K562 (cell line): ENCODE data around the gene MANEAL. TPM values are rescaled to one million over a fixed set of nuclear protein-coding genes. Genes with fewer than 3 reads are reported as not detected.

ENCODE experiments used
- ATAC-seq: fragments of 200-7000 bp; cut with Tn5 transposase; 3 replicates; pipeline ENCODE4 v1.9.1; 2020; ENCODE audit warnings: moderate library complexity
- BruUV-seq: library from RNA; stranded (reverse); fragments of 400-500 nt; replicated peaks from 2 replicates; lab custom pipeline; 2021; lab: Mats Ljungman, UMichigan
- CTCF ChIA-PET: fragments of 300-600 bp; formaldehyde crosslinking; extraction: SDS; loops from one replicate; lab custom pipeline; 2021; ENCODE audit warnings: low intra/inter-chr PET ratio; lab: Yijun Ruan, JAX
- POLR2A ChIA-PET: fragments of 300-600, 350-650 bp; sonication (Branson Sonifier 250); formaldehyde crosslinking; extraction: SDS; loops from one replicate; lab custom pipeline; 2021; ENCODE audit warnings: antibody characterized with exemption, inconsistent platforms; lab: Yijun Ruan, JAX
- DNase-seq, 4 experiments: peaks; one replicate each; pipeline versions ENCODE4 v3.0.0 to v3.0.0-alpha.2; 2011 to 2018; ENCODE audit warnings: low spot score in 3 of 4, mixed read lengths in 3 of 4; ENCODE audit errors: extremely low read depth in 1 of 4
- FAIRE-seq: peaks from 2 replicates; lab custom pipeline; 2011; peaks lifted over from hg19 to GRCh38; lab: Jason Lieb, UNC
- H2AFZ ChIP-seq: 2 replicates; pipeline ENCODE4 v1.6.0; 2011; ENCODE audit warnings: low read depth, low read length, control low read depth, inconsistent platforms
- H3K27ac ChIP-seq: fragments of 200-600 bp; 3 replicates; pipeline ENCODE4 v1.8.0; 2011; ENCODE audit warnings: low read depth, mild to moderate bottlenecking, control low read depth, inconsistent platforms, low read length, moderate library complexity, mixed read lengths; ENCODE audit errors: extremely low read depth
- H3K27me3 ChIP-seq, 2 experiments: fragments of 300-600 bp in 1 of 2; 2 replicates in 1 of 2; 3 replicates in 1 of 2; pipeline versions ENCODE4 v1.6.0 to v1.8.0; 2011; ENCODE audit warnings: inconsistent platforms in 2 of 2, low read length in 2 of 2, mild to moderate bottlenecking in 1 of 2, mixed read lengths in 1 of 2, moderate library complexity in 1 of 2; ENCODE audit not compliant: control insufficient read depth in 2 of 2, insufficient read depth in 2 of 2
- H3K36me3 ChIP-seq: fragments of 300-600 bp; 3 replicates; pipeline ENCODE4 v1.8.0; 2011; ENCODE audit warnings: mild to moderate bottlenecking, low read length, inconsistent platforms; ENCODE audit not compliant: control insufficient read depth, insufficient read depth
- H3K4me1 ChIP-seq, 2 experiments: fragments of 200-600 bp in 1 of 2; replicated peaks in 1 of 2; 2 replicates in 1 of 2; 3 replicates in 1 of 2; pipeline versions ENCODE4 v1.5.1 to v1.8.0; 2011; ENCODE audit warnings: inconsistent platforms in 2 of 2, low read length in 2 of 2, mild to moderate bottlenecking in 1 of 2, mixed read lengths in 1 of 2, moderate library complexity in 1 of 2; ENCODE audit not compliant: control insufficient read depth in 2 of 2, insufficient read depth in 2 of 2
- H3K4me2 ChIP-seq: 2 replicates; pipeline ENCODE4 v1.6.1; 2011; ENCODE audit warnings: low read length, control low read depth, inconsistent platforms, mixed read lengths; ENCODE audit not compliant: insufficient read depth
- H3K4me3 ChIP-seq: fragments of 200-600 bp; sonication (generic), shearing (Covaris generic); 2 replicates; pipeline ENCODE4 v1.5.1; 2016; ENCODE audit warnings: control low read depth, inconsistent platforms
- H3K79me2 ChIP-seq: fragments of 200-600 bp; 3 replicates; pipeline ENCODE4 v1.8.0; 2011; ENCODE audit warnings: low read length, inconsistent platforms; ENCODE audit not compliant: control insufficient read depth, insufficient read depth
- H3K9ac ChIP-seq, 2 experiments: 2 replicates each; pipeline versions ENCODE4 v1.6.0 to v1.6.1; 2011; ENCODE audit warnings: low read depth in 2 of 2, low read length in 2 of 2, control low read depth in 1 of 2, inconsistent platforms in 1 of 2, mild to moderate bottlenecking in 1 of 2, mixed read lengths in 1 of 2; ENCODE audit not compliant: insufficient read depth in 1 of 2
- H3K9me1 ChIP-seq: one replicate; pipeline ENCODE4 v1.6.0; 2011; ENCODE audit warnings: inconsistent platforms, mild to moderate bottlenecking, low read length, moderate library complexity; ENCODE audit not compliant: control insufficient read depth, insufficient read depth
- H3K9me3 ChIP-seq: replicated peaks from 2 replicates; pipeline ENCODE4 v1.5.1; 2011; ENCODE audit warnings: low read depth, low read length, inconsistent platforms; ENCODE audit not compliant: control insufficient read depth, insufficient read depth
- H4K20me1 ChIP-seq: replicated peaks from 2 replicates; pipeline ENCODE4 v1.6.1; 2011; ENCODE audit warnings: low read length, inconsistent platforms, mixed read lengths; ENCODE audit not compliant: control insufficient read depth, insufficient read depth
- ARID3B ChIP-seq: fragments of 250-450 bp; sonication (Bioruptor Pico); IDR thresholded peaks from 2 replicates; pipeline ENCODE4 v1.4.0; 2020; ENCODE audit warnings: borderline replicate concordance
- CBX1 ChIP-seq: sonication (generic); IDR thresholded peaks from 2 replicates; pipeline ENCODE4 v1.6.1; 2016; ENCODE audit warnings: antibody characterized with exemption, low read depth, mild to moderate bottlenecking
- EWSR1 ChIP-seq: fragments of 450-650 bp; IDR thresholded peaks from 2 replicates; pipeline ENCODE4 v1.6.1; 2018; ENCODE audit warnings: borderline replicate concordance, mild to moderate bottlenecking, low read depth, moderate library complexity; ENCODE audit not compliant: partially characterized antibody
- FOXJ3 ChIP-seq: sonication (generic); formaldehyde crosslinking; IDR thresholded peaks from 2 replicates; pipeline ENCODE4 v1.4.0; 2020; ENCODE audit warnings: mild to moderate bottlenecking, missing genetic modification reagents
- MXI1 ChIP-seq: IDR thresholded peaks from 2 replicates; pipeline ENCODE4 v1.6.1; 2011; ENCODE audit warnings: low read depth, mild to moderate bottlenecking, improper control_type of control experiment, low read length
- NCOA4 ChIP-seq: fragments of 450-650 bp; IDR thresholded peaks from 2 replicates; pipeline ENCODE4 v1.6.1; 2018; ENCODE audit warnings: mild to moderate bottlenecking; ENCODE audit not compliant: partially characterized antibody
- NR4A1 ChIP-seq, 2 experiments: fragments of 250-450 bp in 1 of 2; fragments of 450-650 bp in 1 of 2; sonication (Bioruptor Pico) in 1 of 2; IDR thresholded peaks; 2 replicates each; pipeline versions ENCODE4 v1.4.0 to v1.6.1; 2016 to 2020; ENCODE audit warnings: mild to moderate bottlenecking in 2 of 2, missing compliant biosample characterization in 1 of 2, missing genetic modification characterization in 1 of 2, moderate library complexity in 1 of 2
- RAD21 ChIP-seq, 2 experiments: fragments of 250-450 bp in 1 of 2; fragments of 450-650 bp in 1 of 2; sonication (Bioruptor Pico) in 1 of 2; formaldehyde crosslinking in 1 of 2; IDR thresholded peaks in 1 of 2; conservative IDR thresholded peaks in 1 of 2; 2 replicates each; pipeline versions ENCODE4 v1.4.0 to v1.8.0; 2020 to 2022; ENCODE audit warnings: mild to moderate bottlenecking in 2 of 2, moderate library complexity in 1 of 2
- RBFOX2 ChIP-seq: fragments of 200-400 bp; formaldehyde crosslinking; IDR thresholded peaks from 2 replicates; pipeline ENCODE4 v1.6.1; 2017; ENCODE audit warnings: low read depth, mild to moderate bottlenecking, low read length, moderate library complexity
- RBM15 ChIP-seq: fragments of 200-400 bp; formaldehyde crosslinking; IDR thresholded peaks from 2 replicates; pipeline ENCODE4 v1.6.1; 2018; ENCODE audit warnings: mild to moderate bottlenecking, low read length, moderate library complexity; ENCODE audit not compliant: insufficient read depth
- WGBS: fragments of 100-300 bp; shearing (Covaris generic); methylation state at CpG from one replicate; pipeline ENCODE4 v1.1.6; 2016; ENCODE audit warnings: low coverage, mixed read lengths; ENCODE audit not compliant: insufficient coverage; ENCODE audit errors: missing lambda C conversion rate; 5-methylcytosine and 5-hydroxymethylcytosine counted together
- in situ Hi-C: fragments of 300-500 bp; cut with MboI; formaldehyde crosslinking; loops from 4 replicates; pipeline ENCODE4 v1.15.0; 2018; ENCODE audit warnings: inconsistent platforms, mixed read lengths
- intact Hi-C: fragments of 100-400 bp; cut with micrococcal nuclease; formaldehyde crosslinking; loops from 2 replicates; pipeline ENCODE4 v1.14.2; 2022
- polyA plus RNA-seq, 8 experiments: library from polyadenylated mRNA; depleted of rRNA in 4 of 8; stranded (reverse) in 5 of 8; unstranded in 3 of 8; fragments of >200 nt; fragmentation: Nextera tagmentation in 2 of 8; fragmentation: Illumina TruSeq in 1 of 8; extraction: Ambion mirVana in 2 of 8; extraction: Trizol in 1 of 8; gene quantifications; 2 replicates each; pipeline versions ENCODE4 v1.2.1 to v1.2.3, GENCODE V29; 2011 to 2014; ENCODE audit warnings: inconsistent platforms in 1 of 8, missing spikeins in 1 of 8
- total RNA-seq, 7 experiments: library from RNA; depleted of rRNA in 6 of 7; stranded (reverse); fragments of >200 nt in 6 of 7; fragmentation: Illumina TruSeq in 2 of 7; extraction: Trizol in 2 of 7; gene quantifications; 2 replicates each; pipeline versions ENCODE4 v1.2.1 to v1.2.3, GENCODE V29; 2011 to 2021; ENCODE audit warnings: low replicate concordance in 1 of 7
- TF ChIP-seq, protein P1 (sequence below): fragments of 250-450 bp; sonication (Bioruptor Pico); IDR thresholded peaks from 2 replicates; pipeline ENCODE4 v1.8.0; 2021; ENCODE audit warnings: moderate library complexity, mild to moderate bottlenecking, inconsistent platforms
- TF ChIP-seq, protein P2 (sequence below): fragments of 450-650 bp; formaldehyde crosslinking; IDR thresholded peaks from 2 replicates; pipeline ENCODE4 v1.4.0; 2020; ENCODE audit warnings: mild to moderate bottlenecking, mixed read lengths
- TF ChIP-seq, protein P3 (sequence below): sonication (generic); formaldehyde crosslinking; IDR thresholded peaks from 2 replicates; pipeline ENCODE4 v1.8.1; 2023; ENCODE audit warnings: mild to moderate bottlenecking, missing genetic modification reagents, moderate library complexity

MANEAL gene
- total and polyA plus RNA-seq, 9 of the 15 experiments (the other 6 are each of a cell fraction or from before 2014, with no cell fraction given), result 0.37 to 3.2 (median 1.2) TPM

- Histone ChIP-seq H4K20me1 (peaks cover 20% of the 10 kb centered on the region), H3K9me3 (no peaks in the 10 kb centered on the region), H3K9me1 (no peaks in the 10 kb centered on the region), H3K4me1 (peaks cover 0 to 27% of the 10 kb centered on the region in 2 experiments; a peak in 3 of 5 replicates), H3K79me2 (no peaks in the 10 kb centered on the region), H2AFZ (no peak overlapping the region), H3K4me2 (no peak overlapping the region), H3K9ac (no peak overlapping the region), H3K27ac (no peak overlapping the region), H3K36me3 (peaks cover 6% of the 10 kb centered on the region; the same call in 1 of the 3 replicates), H3K27me3 (peaks cover 17 to 38% of the 10 kb centered on the region in 2 experiments; a peak in 4 of 5 replicates), H3K4me3 (no peak overlapping the region)
- FAIRE-seq (peak; percentile 89), ATAC-seq (peak; percentile 88), DNase-seq (peak; percentile 85 to 88 (median 86))
- 5% methylated on average over 19 of the region's 22 CpGs for WGBS
- POLR2A ChIA-PET, result interaction anchor here (0.6 kb wide), 4 partner anchors 9 to 104 kb away, joined by 3 to 7 read pairs (median 3); no protein-coding TSS in a partner anchor
- in situ Hi-C loops, result no loop called here
- intact Hi-C loops, result no loop called here
- no TSS peak for BruUV-seq
- CTCF ChIA-PET, result no interaction called here
- TF ChIP-seq FOXJ3 (CRISPR knock-in tag) (no peak), ARID3B (no peak), RBFOX2 (no peak), RBM15 (no peak), EWSR1 (no peak), RAD21 (CRISPR knock-in tag; conservative IDR thresholded peaks at IDR 0.05 in 1 of 2, IDR thresholded peaks at IDR 0.05 in 1 of 2) (no peak), MXI1 (peak; percentile 46; the same call in 1 of the 2 replicates), CBX1 (no peak), NCOA4 (no peak), NR4A1 (CRISPR knock-in tag; IDR thresholded peaks at IDR 0.05) (0 out of 2 replicates have a peak, but pooled peaks have one; percentile 22), NR4A1 (tag; IDR thresholded peaks at IDR 0.05) (no peak)
- TF ChIP-seq, protein P1, sequence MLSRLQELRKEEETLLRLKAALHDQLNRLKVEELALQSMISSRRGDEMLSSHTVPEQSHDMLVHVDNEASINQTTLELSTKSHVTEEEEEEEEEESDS (CRISPR knock-in tag), result no peak
- TF ChIP-seq, protein P2, sequence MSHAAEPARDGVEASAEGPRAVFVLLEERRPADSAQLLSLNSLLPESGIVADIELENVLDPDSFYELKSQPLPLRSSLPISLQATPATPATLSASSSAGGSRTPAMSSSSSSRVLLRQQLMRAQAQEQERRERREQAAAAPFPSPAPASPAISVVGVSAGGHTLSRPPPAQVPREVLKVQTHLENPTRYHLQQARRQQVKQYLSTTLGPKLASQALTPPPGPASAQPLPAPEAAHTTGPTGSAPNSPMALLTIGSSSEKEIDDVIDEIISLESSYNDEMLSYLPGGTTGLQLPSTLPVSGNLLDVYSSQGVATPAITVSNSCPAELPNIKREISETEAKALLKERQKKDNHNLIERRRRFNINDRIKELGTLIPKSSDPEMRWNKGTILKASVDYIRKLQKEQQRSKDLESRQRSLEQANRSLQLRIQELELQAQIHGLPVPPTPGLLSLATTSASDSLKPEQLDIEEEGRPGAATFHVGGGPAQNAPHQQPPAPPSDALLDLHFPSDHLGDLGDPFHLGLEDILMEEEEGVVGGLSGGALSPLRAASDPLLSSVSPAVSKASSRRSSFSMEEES (CRISPR knock-in tag), result no peak
- TF ChIP-seq, protein P3, sequence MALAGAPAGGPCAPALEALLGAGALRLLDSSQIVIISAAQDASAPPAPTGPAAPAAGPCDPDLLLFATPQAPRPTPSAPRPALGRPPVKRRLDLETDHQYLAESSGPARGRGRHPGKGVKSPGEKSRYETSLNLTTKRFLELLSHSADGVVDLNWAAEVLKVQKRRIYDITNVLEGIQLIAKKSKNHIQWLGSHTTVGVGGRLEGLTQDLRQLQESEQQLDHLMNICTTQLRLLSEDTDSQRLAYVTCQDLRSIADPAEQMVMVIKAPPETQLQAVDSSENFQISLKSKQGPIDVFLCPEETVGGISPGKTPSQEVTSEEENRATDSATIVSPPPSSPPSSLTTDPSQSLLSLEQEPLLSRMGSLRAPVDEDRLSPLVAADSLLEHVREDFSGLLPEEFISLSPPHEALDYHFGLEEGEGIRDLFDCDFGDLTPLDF (CRISPR knock-in tag), result peak; percentile 87; the same call in 1 of the 2 replicates
These were observed 1.9 kb downstream of the MANEAL start for GRCh38 chr1:37795340-37796125.
